ENCODE measurements around the gene OR5M11. TPM values are rescaled to one million over a fixed set of nuclear protein-coding genes. Genes with fewer than 3 reads are reported as not detected.

OR5M11 gene
- total and polyA plus RNA-seq, 10 donors = not detected

DNA sequence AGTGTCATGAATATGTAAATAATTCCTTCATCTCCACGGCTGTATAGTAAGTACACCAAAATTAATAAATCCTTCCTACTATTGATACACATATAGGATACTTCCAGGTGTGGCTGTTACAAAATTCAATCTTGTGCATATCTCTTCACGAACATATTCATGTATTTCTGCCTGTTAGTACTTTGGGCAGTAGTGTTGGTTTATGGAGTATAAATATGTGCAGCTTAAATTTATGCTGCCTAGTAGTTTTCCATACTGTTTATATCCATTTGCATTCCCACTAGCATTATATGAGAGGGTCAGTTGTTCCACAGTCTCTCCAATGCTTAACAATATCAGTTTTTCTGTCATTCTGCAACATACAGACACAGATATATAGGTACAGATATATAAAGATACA lies 47.9 kb downstream of the OR5M11 start:
- Histone ChIP-seq H3K4me3 (no peak overlapping the region), H3K27me3 (replicated peaks in 1 of 7) (no peaks in the 10 kb centered on the region), H3K27ac (no peak overlapping the region), H3K9me3 (peaks cover 0 to 40% (median 13%) of the 10 kb centered on the region in 8 donors), H3K36me3 (no peaks in the 10 kb centered on the region), H3K4me1 (no peaks in the 10 kb centered on the region)
- 75 to 88% (median 79%) methylated on average over 2 of the region's 2 CpGs for WGBS, 5 donors
- no peak for DNase-seq
- intact Hi-C loops (cut with DNase I; ENCODE audit: low total_unique reads) = no loop called here
- TF ChIP-seq POLR2A (IDR thresholded peaks at IDR 0.05) (no peak), POLR2AphosphoS5 (IDR thresholded peaks at IDR 0.05) (no peak)
- TF ChIP-seq, protein P1, sequence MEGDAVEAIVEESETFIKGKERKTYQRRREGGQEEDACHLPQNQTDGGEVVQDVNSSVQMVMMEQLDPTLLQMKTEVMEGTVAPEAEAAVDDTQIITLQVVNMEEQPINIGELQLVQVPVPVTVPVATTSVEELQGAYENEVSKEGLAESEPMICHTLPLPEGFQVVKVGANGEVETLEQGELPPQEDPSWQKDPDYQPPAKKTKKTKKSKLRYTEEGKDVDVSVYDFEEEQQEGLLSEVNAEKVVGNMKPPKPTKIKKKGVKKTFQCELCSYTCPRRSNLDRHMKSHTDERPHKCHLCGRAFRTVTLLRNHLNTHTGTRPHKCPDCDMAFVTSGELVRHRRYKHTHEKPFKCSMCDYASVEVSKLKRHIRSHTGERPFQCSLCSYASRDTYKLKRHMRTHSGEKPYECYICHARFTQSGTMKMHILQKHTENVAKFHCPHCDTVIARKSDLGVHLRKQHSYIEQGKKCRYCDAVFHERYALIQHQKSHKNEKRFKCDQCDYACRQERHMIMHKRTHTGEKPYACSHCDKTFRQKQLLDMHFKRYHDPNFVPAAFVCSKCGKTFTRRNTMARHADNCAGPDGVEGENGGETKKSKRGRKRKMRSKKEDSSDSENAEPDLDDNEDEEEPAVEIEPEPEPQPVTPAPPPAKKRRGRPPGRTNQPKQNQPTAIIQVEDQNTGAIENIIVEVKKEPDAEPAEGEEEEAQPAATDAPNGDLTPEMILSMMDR (IDR thresholded peaks at IDR 0.05 in 8 of 11, conservative IDR thresholded peaks at IDR 0.05 in 3 of 11) = no peak

Other genes with a start within 250 kb of the OR5M11 start
- not detected for gene OR8K3, start 228.1 kb downstream of the OR5M11 start, total RNA-seq
- gene OR8K3, start 228.1 kb downstream of the OR5M11 start, polyA plus RNA-seq = not detected
- not detected for gene OR8K1, start 197.2 kb downstream of the OR5M11 start, total RNA-seq
- gene OR8K1, start 197.2 kb downstream of the OR5M11 start, polyA plus RNA-seq = not detected
- not detected for gene OR8J1, start 189.0 kb downstream of the OR5M11 start, total RNA-seq
- not detected for gene OR8J1, start 189.0 kb downstream of the OR5M11 start, polyA plus RNA-seq
- not detected for gene OR8U1, start 167.6 kb downstream of the OR5M11 start, total RNA-seq
- gene OR8U1, start 167.6 kb downstream of the OR5M11 start, polyA plus RNA-seq = not detected
- not detected for gene OR5AL1, start 130.6 kb downstream of the OR5M11 start, total RNA-seq
- not detected for gene OR5AL1, start 130.6 kb downstream of the OR5M11 start, polyA plus RNA-seq
- gene OR5M3, start 69.9 kb downstream of the OR5M11 start, total RNA-seq = not detected
- not detected for gene OR5M3, start 69.9 kb downstream of the OR5M11 start, polyA plus RNA-seq
- gene OR5M8, start 51.9 kb downstream of the OR5M11 start, total RNA-seq = not detected
- not detected for gene OR5M8, start 51.9 kb downstream of the OR5M11 start, polyA plus RNA-seq
- not detected for gene OR5M10, start 34.5 kb upstream of the OR5M11 start, total RNA-seq
- not detected for gene OR5M10, start 34.5 kb upstream of the OR5M11 start, polyA plus RNA-seq
- gene OR5M1, start 71.6 kb upstream of the OR5M11 start, total RNA-seq = not detected
- gene OR5M1, start 71.6 kb upstream of the OR5M11 start, polyA plus RNA-seq = not detected
- not detected for gene OR5AP2, start 99.2 kb upstream of the OR5M11 start, total RNA-seq
- gene OR5AP2, start 99.2 kb upstream of the OR5M11 start, polyA plus RNA-seq = not detected
- not detected for gene OR5AR1, start 120.4 kb upstream of the OR5M11 start, total RNA-seq
- not detected for gene OR5AR1, start 120.4 kb upstream of the OR5M11 start, polyA plus RNA-seq
- gene OR9G1, start 155.8 kb upstream of the OR5M11 start, total RNA-seq = not detected
- not detected for gene OR9G1, start 155.8 kb upstream of the OR5M11 start, polyA plus RNA-seq
- under 1 TPM in 3 of 7 donors, not detected in 4; 0.10 to 0.85 (median 0.60) TPM for gene OR9G4, start 205.4 kb upstream of the OR5M11 start, total RNA-seq
- under 1 TPM in 1 of 3 donors, not detected in 2; 0.10 TPM for gene OR9G4, start 205.4 kb upstream of the OR5M11 start, polyA plus RNA-seq